ENCODE results near the gene FRMD1.

The FRMD1 gene

DNA sequence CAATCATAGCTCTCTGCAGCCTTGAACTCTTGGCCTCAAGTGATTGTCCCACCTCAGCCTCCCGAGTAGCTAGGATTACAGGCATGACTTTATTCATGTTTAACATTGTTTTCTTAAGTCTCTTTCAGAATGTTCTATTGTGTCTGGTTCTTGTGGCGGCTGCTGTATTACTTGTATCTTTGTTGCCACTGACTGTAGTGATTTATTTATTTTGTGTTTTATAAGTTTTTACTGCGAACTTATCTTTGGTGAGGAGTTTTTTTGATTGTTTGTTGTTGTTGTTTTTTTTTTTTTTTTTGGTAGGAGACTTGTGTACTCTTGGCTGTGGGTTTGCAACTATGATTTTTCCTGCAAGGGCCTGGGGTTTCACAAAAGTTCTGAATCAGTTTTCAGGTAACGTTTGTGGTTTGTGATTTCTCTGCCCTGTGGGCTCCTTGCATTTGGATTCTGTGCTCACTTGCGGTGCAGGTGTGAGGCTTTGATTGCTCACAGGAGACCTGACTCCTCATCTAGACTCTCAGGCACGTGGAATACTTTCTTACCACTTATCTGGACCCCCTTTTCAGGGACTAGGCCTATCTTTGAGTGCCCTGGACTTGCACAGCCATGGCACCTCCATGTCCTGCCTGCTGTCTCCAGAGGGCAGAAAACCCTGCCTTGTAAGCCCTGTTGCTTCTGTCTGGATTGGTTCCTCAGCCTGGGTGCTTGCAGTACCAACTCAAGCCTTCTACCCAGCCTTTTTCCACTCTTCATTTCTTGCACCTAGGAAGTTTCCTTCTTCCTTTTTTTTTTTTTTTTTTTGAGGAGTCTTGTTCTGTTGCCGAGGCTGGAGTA is 56.3 kb downstream of the FRMD1 start:
- DNase-seq, result no peak

DNA sequence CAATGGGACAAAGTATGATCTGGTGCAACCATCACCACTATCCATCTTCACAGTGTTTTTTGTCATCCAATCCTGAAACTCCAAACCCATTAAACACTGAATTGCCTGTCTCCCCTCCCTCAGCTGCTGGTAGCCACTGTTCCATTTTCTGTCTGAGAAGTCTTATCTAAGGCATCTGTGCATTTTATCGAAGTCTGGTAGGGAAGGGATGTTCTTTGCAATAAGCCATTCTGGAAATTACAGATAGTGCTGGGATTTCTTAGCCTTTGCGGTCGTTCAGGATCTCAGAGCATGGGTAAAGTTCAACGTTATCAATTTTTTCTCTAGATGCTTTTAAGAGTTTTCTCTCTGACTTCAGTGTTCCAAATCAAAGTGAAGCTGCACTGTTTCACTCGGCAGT is 57.4 kb downstream of the FRMD1 start:
- DNase-seq, result no peak

DNA sequence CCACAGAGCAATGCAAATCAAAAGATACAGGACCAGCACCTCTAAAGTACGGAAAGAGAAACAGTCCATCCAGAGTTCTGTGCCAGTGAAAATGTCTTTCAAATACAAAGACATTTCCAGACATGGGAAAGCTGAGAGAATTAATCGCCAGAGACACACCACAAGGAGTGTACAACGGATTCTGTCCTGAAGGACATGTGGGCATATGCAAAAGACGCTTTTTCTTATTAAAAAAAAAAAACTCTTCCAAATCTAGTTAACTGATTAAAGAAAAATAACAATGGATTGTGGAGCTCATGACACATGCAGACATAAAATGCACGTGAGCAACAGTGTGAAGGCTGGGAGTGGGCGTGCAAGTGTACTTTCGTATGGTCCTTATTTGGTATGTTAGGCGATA is 58.8 kb downstream of the FRMD1 start:
- no peak for DNase-seq

DNA sequence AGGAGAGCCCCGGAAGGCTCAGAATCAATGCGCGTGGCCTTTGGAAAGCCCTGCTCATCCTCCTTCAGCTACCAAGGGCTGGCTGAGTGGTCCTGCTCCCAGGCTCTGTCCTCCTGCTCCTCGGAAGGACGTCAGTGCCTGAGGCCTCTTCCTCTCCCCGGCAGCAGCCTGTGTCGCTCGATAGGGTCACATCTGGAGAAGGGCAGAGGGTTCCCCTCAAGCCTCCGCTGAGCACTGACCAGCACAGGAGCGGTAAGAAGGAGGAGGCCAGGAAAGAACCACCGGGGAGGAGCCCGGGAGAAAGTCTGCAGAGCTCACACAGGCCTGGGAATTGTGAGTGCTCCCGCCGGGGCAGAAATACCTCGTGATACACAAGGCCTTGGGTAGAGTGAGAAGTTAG is 60.3 kb downstream of the FRMD1 start:
- no peak for DNase-seq

DNA sequence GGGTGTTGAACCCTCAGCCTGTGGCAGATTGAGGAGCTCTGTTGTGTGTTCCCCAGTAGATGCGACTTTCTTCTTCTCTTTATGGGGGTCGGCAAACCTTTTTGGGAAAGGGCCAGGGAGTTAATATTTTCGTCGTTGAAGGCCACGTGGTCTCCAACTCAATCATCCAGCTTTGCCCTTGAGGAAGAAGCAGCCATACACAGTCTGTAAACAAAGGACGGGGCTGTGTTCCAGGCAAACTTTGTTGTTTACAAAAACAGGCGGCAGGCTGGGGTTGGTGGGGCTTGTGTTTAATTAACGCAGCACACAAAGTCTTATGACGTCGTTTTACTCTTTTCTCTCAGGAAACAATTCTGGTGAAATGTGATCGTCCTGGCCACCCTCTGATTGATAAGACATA is 61.4 kb downstream of the FRMD1 start:
- no peak for DNase-seq

DNA sequence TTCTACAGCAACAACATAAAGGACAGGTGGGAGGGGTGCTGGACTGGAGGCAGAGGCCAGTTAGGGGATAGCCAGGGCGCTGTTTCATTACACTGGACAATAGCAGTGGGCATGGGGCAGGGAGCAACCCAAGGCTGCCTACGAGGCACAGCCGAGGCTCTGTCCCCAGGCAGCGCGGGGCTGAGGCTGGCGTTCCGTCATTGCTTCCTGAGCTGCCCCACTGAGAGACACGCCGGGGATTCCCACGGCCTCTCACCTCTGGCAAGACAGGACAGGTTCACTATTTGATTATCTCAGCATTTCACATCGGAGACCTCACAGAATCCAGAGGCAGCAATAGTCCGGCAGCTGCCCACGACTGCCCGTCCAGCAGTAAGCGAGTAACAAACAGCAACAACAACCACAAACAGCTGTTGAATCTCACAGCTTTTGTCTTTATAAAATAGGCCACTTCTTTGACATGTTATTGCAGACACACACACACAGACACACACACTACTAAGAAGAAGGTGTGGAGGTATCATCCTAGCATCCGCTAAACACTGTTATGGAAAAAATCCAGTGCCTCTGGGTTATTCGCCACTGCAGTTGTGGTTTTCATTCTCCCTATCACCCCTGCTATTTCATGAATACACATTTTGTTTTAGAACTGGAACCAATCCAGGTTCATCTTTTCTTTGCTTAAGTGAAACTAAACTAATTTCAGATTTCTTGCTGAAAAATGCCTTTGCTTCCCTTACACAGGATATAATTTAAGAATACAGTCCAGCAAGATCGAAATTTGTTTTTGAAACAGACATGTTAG is 62.1 kb downstream of the FRMD1 start:
- DNase-seq, result no peak

DNA sequence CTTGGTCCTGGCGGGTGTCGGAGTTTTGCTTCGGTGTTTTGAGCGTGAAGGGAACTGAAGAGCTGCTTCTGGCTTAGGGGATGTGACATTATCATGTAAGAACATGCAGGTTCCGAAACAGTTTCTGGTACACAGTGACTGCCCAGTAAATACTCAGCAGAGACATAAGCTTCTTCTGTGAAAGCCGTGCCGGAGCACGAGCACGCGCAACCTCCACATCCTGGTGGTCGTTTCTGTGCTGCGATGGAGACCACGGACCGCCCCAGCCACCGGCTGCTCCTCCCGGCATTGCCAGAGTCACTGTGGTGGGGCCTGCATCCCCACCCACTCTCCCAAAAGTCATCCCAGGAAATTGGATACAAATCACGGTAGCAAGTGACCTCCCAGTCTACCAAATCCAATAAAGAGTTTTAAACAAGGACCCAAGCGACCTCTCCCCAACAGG is 62.8 kb downstream of the FRMD1 start:
- no peak for DNase-seq

DNA sequence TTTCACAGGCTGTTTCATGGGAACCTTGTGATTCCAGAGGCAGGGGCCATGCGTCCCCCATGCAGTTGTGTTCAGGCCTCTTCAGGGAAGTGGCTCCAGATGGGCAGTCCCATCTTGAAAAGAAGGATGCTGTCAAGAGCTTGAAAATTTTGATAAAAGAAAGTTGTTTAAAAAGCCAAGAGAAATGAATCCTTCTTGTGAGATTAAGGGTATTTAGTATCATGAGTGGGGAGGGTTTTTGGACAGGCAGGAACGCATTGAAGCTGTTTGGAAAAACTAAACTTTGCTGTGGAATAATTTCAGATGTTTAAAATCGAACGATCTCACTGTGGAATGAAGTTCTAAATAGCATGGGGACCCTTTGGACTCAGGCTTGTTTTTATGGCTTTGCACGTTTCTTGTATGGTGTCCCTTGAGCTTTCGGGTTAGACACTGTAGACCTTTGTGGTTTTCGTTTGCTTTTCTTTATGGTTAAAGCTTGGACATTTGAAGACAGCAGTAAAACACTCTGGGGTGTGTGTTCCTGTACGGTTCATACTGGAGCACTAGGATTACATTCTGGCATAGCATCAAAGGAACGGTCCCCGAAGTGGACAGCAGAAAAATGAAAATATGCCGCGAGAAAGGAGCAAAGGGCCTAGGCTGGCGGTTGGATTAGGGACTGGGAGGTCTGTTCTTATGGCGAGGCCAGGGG is 63.4 kb downstream of the FRMD1 start:
- no peak for DNase-seq

DNA sequence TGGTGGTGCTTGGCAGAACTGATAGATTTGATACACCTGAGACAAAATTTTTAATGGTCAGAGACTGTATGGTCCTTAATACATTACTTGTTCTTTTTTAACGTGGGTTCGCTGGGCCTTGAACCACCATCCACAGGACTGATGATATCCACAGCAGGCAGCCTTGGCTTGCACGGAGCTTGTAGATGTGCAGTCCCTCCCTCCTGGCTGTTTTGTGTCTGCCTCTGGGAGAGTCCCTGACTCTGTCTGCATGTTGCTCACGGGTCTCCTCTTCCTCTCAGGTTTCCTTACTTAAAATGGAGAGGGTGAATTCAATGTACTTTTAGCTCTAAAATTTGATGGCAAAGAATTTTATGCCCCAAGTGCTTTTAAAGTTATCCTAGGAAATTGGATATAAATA is 64.0 kb downstream of the FRMD1 start:
- DNase-seq, result no peak

DNA sequence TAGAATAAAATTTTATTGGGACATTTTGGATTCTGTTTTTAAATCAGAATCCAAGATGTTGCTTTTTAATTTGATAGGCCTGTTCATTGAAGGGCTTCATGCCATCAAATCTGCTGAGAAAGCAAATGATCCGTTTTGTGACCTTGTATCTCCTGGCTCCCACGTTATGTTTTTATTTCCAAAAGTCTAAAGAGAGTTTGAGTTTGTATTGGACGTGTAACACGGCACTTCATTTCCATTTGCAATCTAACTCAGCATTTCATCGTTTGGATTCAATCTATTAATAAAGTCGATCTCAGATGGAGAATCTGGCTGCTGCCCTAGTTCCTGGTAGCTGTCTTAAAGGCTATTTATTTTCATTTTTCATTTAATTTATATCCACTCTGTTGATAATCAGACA is 64.6 kb downstream of the FRMD1 start:
- no peak for DNase-seq

DNA sequence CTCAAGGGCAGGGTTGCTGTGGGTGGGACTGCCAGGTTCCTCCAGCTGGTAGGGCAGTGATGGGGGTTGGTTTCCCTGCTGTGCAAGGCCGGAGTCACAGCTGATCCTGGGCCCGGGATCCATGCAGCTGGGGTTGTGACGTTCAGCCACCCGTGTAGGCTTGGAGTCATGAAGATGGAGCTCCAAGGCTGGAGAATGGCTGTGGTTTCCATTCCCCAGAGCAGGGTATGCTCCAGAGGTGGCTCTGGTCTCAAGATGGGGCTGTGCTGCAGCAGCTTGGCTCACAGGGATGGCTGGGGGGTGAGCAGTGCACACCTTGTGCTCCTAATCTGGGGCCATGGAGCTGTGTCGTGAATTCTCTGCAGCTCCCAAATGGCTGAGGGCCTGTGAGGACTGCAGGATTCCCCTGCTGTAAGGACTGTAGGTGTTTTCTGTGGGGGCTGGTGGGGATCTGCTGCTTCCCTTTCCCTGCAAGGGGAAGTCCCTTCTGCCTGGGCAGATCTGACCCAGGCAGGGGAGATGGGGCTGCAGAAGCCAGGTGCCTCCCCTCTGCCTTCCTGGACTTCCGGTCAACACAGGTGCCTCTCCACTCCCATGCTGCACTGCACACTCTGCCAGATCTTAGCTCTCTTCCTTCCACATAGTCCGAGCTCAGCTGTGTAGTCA is 65.6 kb downstream of the FRMD1 start:
- DNase-seq, result no peak

DNA sequence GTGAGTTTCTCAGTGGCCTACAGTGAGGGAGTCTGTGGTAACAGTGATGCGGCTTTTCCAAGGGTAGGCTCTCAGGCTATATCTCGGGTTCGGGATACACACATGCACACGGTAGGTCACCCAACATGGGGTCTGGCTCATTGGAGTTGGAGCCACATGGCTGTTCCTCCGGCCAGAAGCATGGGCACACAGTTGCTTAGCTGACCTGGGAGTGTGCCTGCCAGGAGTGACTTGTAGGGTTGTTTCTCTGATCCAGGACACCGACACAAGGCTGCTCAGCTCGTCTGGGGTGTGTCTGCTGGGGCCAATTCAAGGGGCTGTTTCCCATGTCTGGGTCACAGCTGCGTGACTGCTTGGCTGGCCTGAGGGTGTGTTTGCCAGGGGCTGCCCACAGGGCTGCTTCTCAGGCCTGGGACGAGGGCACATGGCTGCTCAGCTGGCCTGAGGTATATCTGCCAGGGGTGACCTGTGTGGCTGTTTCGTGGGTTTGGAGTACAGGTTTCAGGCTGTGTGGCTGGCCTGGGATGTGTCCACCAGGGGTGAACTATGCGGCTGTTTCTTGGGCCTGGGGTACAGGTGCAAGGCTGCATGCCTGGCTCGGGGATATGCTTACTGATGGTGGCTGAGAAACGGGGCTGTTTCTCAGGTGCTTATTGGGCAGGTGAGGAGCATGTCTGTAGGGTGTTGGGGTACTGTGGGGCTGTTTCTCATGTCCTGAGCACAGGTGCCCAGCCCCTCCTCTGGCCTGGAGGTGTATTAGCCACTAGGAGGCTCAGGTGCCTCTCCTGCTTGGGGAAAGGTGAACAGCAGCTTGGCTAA is 66.4 kb downstream of the FRMD1 start:
- DNase-seq, result no peak

DNA sequence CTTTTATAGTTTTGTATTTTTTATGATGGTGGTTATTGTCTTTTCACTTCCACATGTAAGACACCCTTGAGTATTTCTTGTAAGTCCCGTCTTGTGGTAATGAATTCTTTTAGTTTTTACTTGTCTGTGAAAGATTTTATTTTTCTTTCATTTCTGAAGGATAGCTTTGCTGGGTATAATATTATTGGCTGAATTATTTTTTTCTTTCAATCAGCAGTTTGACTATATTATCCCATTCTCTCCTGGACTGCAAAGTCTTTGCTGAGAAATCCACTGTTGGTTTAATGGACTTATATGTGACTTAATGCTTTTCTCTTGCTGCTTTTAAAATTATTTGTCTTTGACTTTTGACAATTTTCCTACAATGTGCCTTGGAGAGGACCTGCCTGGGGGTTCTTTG is 67.7 kb downstream of the FRMD1 start:
- no peak for DNase-seq

DNA sequence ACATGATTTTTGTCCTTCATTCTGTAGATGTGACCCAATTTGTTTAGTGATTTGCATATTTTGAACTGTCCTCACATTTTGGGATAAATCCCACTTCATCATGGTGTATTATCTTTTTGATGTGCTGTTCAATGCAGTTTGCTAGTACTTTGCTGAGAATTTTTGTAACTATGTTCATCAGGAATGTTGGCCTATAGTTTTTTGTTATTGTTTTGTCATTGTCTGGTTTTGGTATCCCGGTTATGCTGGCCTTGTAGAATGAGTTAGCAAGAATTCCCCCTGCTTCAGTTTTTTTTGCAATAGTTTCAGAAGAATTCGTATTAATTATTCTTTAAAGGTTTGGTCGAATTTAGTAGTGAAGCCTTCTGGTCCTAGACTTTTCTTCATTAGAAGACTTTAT is 69.7 kb downstream of the FRMD1 start:
- no peak for DNase-seq

DNA sequence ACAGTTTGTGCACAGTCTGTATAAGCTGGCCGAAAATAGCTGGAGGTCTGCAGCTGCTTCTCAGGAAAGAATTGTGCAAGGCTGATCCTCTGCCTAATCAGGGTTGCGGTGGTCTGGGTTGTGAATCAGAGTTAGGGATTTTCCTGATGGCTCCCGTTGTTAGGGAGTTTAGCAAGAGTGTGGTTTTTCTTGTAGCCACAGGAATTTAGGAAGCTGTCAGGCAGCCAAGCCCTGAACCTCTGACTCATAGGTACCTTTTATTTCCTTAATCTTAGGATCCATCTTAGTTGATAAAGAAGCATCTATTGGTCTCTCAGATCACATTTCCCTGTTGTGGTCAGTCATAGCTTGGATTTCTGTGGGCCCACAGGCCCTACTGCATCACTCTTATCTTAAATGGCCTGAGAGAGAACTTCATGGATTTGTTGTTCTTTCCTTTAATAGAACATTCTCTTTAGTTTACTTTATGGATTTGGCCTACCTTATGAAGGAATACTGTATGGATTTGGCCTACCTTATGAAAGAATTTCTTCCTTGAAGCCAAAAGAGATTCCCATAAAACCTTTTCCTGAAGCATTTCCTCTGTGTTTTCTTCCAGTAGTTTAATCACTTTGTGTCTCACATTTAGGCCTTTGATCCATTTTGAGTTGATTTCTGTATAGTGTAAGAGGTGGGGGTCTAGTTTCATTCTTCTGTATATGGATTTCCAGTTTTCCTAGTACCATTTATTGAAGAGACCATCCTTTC is 71.2 kb downstream of the FRMD1 start:
- no peak for DNase-seq

DNA sequence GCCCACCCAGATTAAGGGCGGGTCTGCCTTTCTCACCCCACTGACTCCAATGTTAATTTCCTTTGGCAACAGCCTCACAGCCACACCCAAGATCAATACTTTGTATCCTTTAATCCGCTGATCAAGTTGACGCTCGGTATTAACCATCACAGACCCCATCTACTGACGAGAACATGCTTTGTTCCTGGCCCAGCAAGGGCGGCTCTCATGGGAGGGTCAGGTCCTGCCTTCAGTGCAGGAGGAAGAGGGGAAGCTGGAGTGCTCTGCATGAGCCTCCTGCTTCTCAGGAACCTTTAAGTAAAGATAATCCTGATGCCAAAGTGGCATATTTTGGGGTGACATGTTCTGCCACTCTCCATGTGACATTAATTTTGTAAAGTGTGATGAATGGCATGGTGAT is 73.2 kb downstream of the FRMD1 start:
- DNase-seq, result no peak

DNA sequence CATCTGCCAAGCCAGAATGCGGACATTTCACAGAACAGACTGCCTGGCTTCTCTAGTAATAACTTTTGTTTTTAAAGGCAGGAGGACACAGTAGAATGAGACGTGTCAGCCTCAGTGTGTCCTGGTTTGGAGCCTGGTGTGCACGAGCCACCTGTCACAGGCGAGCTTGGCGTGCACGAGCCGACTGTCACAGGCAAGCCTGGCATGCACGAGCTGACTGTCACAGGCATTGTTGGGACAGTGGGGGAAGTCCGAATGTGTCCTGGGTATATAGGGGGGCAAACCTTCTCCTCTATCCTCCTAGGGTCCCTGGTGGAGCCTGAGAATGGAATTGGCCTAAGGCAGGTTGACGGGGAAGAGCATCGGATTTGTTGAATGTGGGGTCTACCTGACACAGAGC is 74.1 kb downstream of the FRMD1 start:
- no peak for DNase-seq

DNA sequence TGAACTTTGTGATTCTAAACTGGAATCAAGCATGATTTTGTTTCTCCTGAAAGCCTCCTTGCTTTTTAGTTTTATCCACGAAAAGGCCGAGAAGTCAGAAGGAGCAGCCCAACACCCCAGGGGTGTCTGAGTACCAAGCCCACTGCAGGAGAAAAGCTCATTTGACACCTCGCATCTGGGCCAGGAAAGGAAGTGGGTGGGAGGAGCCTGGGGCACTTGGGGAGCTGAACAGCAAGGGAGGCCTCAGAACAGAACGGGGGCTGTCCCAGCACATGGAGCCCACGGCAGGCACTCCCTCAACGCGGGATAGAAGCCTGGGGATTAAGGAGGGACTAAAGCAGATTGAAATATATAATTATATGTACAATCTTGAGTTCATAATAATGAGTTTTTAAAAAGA is 75.0 kb downstream of the FRMD1 start:
- no peak for DNase-seq
